ENCODE results near the gene EIF4G3.
A peak's percentile ranks its signal among the peaks of the same experiment; 100 is the strongest.
"Not testable (repeated sequence)": the region's sequence is repeated elsewhere in the genome, so short reads cannot be mapped to it uniquely, and the experiment has no call there.

EIF4G3 gene

GRCh38 chr1:20829531-20829930 is 347.2 kb downstream of the EIF4G3 start:
- no peak for DNase-seq (ENCODE audit: low read depth in 2 of 2)

DNA sequence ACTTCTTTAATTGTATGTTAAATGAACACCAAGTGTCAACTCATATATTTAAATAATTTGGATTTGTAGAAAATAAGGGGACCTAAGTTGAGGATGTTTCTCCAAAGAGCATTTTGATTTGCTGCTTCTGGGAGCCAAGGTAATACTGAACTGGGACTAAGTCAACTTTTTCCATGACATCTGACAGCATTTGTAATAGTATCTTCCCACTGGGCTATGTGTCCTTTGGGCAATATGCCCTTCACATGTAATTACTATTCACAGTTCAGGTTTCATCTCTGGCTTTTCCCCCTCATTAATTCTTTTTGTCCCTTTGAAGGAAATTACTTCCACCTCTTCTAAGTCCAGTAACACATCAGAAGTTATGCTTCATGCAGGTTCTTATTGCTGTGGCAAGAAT is 352.9 kb downstream of the EIF4G3 start:
- DNase-seq (ENCODE audit: low read depth in 2 of 2): no peak

- no peak for DNase-seq (ENCODE audit: low read depth in 2 of 2)
These were observed 355.2 kb downstream of the EIF4G3 start for GRCh38 chr1:20821466-20821865.

DNA sequence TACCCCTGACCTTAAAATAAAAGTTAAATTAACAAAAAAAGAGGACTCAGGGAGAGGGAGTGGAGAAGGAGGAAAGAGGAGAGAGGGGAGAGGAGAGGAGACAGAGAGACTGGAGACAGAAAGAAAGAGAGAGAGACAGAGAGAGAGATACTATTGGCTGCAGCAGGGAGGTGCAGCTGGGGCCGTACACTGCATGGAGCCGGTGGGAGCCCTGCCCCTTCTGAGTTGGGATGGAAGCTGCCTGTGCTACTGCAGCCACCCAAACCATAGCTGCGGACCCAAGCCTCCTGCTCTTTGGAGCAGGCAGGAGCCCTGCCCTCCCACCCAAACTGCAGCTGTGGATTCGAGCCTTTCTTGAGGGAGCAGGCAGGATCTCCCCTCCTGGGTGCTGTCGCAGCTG is 356.9 kb downstream of the EIF4G3 start:
- no peak for DNase-seq (ENCODE audit: low read depth in 2 of 2)

GRCh38 chr1:20814534-20814871 is 362.2 kb downstream of the EIF4G3 start:
- no peak for DNase-seq (ENCODE audit: low read depth in 2 of 2)

- no peak for DNase-seq (ENCODE audit: low read depth in 2 of 2)
These were observed 364.8 kb downstream of the EIF4G3 start for GRCh38 chr1:20811916-20812315.

- DNase-seq (ENCODE audit: low read depth in 2 of 2): no peak
These were observed 383.5 kb downstream of the EIF4G3 start for GRCh38 chr1:20793236-20793635.

DNA sequence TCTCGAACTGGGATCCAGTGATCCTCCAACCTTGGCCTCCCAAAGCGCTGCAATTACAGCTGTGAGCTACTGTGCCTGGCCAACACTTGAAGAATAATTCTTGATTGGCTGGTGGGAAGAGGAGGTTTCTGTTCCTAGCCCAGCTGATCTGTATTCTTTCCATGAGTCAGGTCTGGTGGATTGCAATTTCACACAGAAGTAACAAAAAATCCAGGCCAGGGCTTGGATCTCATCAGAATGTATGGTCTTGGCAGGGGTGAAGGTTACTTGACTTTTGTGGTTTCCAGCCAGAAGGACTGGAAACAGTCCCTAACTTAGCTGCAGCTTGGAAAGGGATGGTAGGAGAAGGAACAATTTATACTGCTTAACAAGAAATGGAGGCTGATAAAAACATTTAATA is 384.5 kb downstream of the EIF4G3 start:
- DNase-seq (ENCODE audit: low read depth in 2 of 2): no peak

GRCh38 chr1:20790785-20791184 is 385.9 kb downstream of the EIF4G3 start:
- no peak for DNase-seq (ENCODE audit: low read depth in 2 of 2)

GRCh38 chr1:20789598-20789997 is 387.1 kb downstream of the EIF4G3 start:
- not testable (repeated sequence) for DNase-seq (ENCODE audit: low read depth in 2 of 2)

DNA sequence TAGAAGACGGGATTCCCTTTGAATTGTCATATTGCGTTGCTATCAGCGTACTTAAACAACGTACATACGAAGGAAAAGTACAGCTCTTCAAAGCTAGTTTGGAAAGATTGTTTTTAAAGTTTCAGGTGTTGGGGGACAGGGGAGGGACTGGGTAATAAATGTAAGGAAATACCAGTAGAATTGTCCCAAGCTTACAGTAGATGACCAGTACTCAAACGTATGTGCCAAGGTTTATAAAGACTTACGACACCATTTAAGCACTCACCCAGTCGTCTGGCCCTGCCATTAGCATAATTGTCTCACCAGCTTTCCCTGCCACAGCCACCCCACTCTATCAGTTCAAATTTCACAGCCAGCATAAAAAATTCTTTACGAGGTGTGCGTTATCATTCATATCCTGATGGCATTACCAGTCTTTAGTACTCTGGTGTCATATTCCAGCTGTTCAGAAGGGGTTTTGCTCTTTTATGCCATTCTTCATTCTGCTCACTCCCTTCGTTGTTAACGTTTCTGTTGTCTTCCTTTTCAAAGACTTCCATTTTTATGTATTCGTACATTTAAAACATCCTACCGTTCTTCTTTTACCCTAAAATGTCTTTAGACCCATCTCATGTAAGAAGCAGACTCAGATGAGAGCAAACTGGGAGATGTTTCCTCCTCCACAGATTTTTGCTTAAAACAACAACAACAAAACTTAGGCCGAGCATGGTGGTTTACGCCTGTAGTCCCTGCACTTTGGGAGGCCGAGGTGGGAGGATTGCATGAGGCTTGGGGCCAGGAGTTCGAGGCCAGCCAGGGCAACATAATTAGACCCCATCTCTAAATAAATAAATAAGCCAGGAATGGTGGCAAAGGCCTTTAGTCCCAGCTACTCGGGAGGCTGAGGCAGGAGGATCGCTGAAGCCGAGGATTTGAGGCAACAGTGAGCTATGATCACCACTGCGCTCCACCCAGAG is 388.6 kb downstream of the EIF4G3 start:
- no peak for DNase-seq (ENCODE audit: low read depth in 2 of 2)

DNA sequence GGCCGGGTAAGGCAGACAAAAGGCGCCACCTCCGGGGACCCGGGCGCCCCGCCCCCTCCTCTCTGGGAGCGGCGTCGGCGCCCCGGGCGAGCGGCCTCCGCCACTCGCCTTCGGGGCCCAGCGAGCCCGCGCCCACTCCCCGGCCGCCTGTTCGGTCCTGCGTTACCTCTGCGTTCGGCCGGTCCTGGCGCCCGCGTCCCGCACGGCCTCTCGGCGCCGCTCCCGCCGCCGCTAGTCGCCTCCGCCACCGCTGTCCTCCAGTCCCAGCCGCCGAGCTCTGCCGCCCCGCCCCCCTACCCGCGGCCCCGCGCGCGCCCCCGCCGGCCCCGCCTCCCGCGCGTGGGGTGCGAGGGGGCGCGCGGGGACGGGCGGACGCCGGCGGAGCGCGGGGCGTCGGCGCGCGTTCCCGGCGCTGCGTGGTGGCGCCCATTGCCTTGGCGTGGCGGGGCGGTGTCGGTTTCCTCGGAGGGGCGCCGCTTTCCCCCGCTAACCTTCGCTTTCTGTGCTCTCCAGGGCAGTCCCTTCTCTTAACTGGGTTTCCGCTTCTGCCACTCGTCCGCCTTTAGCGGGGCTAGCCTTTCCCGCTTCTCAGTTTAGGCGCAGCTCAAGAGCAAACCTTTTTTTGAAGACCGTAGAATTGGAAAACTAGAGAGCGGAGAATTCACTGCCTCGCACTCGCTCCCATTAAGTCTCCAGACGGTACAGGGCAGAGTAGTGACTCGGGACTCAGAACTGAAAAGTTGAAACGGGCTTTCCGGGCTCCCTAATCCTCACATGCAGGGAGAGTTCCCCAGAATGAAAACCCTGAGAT is 389.5 kb downstream of the EIF4G3 start, which contains the start of gene HP1BP3:
Gene HP1BP3 (minus strand): TSS at position 279 of the 811 bp plus-strand sequence. CDS start 6,867 bp downstream, outside the sequence.
- peak; percentile 73 to 78 for DNase-seq (ENCODE audit: low read depth in 2 of 2)

DNA sequence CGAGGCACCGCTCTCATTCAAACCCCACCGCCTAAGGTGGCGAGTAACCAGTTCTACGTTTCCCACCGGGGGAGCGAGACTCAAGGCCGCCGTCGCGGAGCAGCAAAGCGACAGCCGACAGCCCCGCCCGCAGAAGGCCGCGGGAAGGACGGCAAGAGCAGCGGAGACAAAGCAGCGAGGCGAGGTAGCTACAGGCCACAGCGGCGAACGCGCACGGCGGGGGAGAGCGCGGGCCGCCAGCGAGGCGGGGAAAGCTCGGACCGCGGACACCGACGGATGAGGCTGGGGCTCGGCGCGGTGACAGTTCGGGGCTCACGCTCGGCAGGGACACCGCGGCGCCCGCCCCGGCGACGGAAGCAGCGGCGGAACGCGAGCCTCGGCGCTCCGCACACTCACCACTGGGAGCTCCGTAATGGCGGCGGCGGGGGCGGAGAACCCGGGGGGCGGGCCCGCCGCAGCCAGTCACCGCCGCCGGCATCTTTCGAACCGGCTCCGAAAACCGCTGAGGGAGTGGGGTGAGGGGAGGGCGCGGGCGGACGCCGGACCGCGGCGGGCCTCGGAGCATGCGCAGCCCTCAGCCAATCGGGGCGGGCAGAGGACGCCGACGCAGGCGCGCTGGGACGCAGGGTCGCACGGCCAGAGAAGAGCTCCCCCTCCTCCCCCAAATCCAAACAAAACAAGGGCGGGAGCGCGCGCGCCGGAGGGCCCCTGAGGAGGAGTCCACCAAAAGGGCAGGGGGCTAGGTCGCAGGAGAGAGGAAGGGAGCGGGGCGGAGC is 390.3 kb downstream of the EIF4G3 start:
- DNase-seq (ENCODE audit: low read depth in 2 of 2): peak; percentile 88 to 95

DNA sequence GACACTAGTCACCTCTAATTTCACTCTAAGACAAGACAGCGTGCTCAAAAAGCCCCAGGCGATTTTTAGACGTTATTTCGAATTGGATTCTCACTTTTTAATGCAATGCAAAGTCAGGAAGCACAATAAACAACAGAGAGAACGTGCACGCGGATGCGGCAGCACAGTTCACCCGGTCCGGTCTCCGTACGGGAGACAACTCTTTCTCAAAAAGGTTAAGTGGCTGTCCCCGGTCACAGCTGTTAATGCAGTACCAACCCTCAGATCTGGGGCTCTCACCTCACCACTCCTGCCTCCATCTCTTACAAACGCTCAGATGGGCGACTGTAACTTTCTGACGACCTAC is 390.8 kb downstream of the EIF4G3 start:
- DNase-seq (ENCODE audit: low read depth in 2 of 2): no peak

GRCh38 chr1:20775700-20776099 is 401.0 kb downstream of the EIF4G3 start:
- DNase-seq (ENCODE audit: low read depth in 2 of 2): no peak

- DNase-seq (ENCODE audit: low read depth in 2 of 2): no peak
These were observed 404.9 kb downstream of the EIF4G3 start for GRCh38 chr1:20771780-20772179.

- DNase-seq (ENCODE audit: low read depth in 2 of 2): no peak
These were observed 406.2 kb downstream of the EIF4G3 start for GRCh38 chr1:20770314-20771087.

DNA sequence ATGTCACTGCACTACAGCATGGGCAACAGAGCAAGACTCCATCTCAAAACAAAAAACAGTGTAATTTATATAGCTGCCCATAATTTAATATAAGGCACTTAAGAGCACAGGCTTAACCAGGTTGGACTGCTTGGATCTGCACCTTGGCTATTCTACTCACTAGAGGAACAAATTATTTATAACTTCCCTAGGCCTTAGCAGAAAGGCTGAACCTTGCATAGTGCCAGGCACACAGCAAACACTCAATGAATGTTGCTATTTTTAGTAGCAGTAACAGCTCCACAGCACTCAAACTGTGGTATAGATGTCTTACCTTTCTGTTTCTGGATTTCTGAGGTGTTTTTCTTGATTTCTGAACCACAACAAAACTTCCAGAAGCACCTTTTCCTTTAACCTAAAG is 409.4 kb downstream of the EIF4G3 start:
- DNase-seq (ENCODE audit: low read depth in 2 of 2): no peak

DNA sequence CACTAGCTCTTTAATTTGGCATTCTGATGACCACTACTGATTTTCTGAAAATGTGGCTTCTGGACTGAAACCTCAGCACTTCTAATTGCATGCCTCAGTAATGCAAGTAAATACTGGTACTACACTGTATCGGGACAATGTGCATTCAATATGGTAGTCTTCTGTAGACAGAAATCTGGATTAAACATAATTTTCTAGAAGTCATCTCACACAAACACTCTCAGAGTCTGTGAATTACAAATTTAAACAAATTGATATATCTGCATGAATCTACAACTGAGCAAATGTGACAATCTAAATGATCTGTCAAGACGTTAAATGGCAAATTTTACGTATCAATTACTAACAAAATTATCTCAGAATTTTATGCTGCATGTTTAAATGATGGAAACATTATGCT is 413.3 kb downstream of the EIF4G3 start:
- DNase-seq (ENCODE audit: low read depth in 2 of 2): no peak

- DNase-seq (ENCODE audit: low read depth in 2 of 2): no peak
These were observed 416.4 kb downstream of the EIF4G3 start for GRCh38 chr1:20760322-20760721.
